GM21528 (cell line): Measurements from ENCODE around the gene CALML6.

Experiments used
- ATAC-seq: cut with Tn5 transposase; IDR thresholded peaks from one replicate; pipeline ENCODE4 v1.9.1; 2021; ENCODE audit warnings: mild to moderate bottlenecking, moderate library complexity; ENCODE audit not compliant: unreplicated experiment, low FRiP score

Gene CALML6

GRCh38 chr1:1941211-1941841 lies 26.3 kb downstream of the CALML6 start:
- no peak for ATAC-seq

DNA sequence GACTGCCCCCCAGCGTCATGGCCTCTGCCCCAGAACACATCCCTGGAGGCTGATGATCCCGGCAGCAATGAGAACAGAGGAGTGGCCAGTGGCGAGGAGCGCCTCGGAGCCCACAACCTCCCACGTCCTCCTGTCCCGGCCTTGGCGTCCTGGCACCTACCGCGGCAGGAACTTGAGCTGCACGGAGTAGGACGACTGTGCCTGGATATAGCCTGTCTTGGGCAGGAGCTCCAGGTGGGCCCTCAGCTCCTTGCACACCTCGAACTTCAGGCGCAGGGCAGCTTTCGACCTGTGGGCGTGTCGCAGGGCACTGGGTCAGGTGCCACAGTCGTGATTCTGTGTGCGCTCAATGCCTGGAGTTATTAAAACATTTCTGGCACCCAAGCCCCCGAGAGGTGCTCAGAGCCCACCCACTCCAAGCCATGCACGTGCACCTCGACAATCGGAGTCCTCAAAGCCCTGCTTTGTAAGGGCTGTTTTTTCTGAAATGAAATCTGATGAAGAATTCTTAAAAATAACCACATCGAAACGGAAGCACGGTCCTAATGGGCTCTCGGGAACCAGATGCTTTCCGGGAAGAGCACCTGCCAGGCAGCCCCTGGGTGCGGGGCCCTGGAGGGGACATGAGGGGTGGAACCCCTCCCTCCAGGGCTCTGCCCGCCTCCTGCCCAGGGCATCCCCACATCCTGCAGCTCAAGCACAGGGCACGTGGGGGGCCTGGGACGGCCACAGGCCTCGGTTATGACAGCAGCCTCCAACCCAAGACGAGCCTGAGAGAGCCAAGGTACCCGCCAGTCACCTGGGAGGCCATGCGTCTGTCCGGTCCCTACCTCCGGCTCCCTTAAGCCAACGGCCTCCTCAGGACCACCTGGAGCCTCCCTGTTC lies 27.1 kb downstream of the CALML6 start:
- no peak for ATAC-seq

DNA sequence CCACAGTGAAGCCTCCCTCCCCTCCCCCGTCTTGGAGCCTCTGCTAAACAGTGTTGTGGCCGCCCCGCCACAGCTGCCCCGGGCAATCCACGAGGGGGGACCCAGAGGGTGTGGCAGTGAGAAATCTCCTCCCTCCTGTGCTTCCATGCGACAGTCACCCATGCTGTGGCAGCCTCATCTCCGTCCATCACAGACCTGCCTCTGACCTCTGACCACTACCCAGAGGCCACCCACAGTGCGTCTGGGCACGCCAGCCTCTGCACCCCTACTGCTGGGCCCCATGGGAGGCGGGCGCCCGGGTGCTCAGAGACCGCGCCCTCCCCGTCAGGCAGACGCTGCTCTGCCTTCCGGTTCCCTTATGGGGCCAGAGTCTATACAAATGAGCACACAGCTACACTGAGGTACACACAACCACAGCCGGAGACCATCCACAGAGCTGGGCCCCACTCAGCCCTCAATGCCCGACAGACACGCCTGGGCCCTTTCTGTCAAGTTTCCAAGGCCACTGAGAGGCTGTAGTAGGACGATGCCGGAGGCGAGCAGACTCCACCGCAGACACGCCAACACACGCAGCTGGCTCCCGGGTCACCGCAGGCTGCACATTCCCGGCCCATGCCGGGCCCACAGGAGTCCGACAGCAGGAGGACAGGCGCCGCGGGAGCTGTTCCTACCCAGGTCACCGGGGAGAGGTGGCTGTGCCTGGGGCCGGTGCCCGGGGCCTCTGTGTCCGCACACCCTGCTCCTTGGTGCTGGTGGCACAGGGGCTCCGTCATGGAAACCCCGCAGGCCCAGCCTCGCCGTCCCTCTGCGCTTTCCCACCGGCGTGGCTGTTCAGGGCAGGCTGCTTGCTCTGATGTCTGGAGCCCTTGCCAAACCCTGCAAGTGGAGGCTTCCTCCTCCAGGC lies 27.9 kb downstream of the CALML6 start:
- no peak for ATAC-seq

- no peak for ATAC-seq
Observed at GRCh38 chr1:1943834-1944570, 28.9 kb downstream of the CALML6 start.

GRCh38 chr1:1945782-1946393 lies 30.8 kb downstream of the CALML6 start:
- ATAC-seq = no peak

DNA sequence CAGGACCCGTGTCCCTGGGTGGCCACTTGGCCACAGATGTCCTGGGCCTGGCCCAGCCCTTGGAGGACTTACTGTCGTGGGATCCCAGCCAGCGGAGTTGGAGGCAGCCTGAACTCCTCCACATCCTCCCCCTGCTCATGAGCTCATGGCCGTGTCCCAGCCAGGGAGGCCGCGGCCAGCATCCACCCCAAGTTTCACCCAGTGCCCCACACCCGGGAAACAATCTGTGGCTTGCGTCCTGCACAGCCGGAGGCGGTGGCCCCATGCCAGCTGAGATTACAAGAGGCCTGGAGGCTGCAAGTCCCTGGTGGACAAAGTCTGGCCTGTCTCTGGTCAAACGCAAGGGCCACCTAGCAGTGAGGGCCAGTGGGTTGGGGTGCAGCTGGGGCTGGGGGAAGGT lies 31.5 kb downstream of the CALML6 start:
- no peak for ATAC-seq

GRCh38 chr1:1947493-1947892 lies 32.4 kb downstream of the CALML6 start:
- ATAC-seq = no peak

GRCh38 chr1:1948783-1949182 lies 33.7 kb downstream of the CALML6 start:
- ATAC-seq = no peak

DNA sequence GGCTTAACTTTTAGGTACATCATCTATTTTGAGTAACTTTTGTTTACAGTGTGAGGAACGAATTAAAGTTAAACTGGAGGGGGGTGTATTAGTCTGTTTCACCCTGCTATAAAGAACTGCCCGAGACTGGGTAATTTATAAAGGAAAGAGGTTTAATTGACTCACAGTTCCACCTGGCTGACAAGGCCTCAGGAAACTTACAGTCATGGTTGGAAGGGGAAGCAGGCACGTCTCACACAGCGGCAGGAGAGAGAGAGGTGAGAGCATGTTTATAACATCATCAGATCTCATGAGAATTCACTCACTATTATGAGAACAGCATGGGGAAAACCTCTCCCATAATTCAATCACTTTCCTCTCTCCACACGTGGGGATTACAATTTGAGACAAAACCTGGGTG lies 35.9 kb downstream of the CALML6 start:
- ATAC-seq = no peak

GRCh38 chr1:1954015-1954414 lies 39.0 kb downstream of the CALML6 start:
- no peak for ATAC-seq

- ATAC-seq = no peak
Observed at GRCh38 chr1:1954831-1955441, 39.9 kb downstream of the CALML6 start.

GRCh38 chr1:1955621-1956094 lies 40.6 kb downstream of the CALML6 start:
- no peak for ATAC-seq

DNA sequence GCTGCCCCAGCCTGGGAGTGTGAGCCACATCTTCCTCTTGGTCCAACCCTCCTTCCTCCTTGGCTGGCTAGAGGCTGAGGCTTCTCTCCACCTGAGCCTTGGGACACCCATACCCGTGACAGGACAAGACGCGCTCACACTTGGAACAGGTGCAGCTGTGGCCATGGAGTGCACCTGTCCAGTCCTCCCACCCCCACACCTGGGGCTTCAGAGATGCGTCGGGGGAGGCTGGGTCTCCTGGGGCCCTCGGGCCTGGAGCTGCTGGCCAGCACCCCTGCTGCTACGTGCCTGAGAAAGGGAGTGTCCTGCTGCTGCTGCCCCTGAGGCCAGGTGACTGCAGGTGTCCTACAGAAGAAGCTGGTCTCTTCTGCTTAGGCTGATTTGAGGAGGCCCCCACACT lies 41.0 kb downstream of the CALML6 start:
- ATAC-seq = no peak

DNA sequence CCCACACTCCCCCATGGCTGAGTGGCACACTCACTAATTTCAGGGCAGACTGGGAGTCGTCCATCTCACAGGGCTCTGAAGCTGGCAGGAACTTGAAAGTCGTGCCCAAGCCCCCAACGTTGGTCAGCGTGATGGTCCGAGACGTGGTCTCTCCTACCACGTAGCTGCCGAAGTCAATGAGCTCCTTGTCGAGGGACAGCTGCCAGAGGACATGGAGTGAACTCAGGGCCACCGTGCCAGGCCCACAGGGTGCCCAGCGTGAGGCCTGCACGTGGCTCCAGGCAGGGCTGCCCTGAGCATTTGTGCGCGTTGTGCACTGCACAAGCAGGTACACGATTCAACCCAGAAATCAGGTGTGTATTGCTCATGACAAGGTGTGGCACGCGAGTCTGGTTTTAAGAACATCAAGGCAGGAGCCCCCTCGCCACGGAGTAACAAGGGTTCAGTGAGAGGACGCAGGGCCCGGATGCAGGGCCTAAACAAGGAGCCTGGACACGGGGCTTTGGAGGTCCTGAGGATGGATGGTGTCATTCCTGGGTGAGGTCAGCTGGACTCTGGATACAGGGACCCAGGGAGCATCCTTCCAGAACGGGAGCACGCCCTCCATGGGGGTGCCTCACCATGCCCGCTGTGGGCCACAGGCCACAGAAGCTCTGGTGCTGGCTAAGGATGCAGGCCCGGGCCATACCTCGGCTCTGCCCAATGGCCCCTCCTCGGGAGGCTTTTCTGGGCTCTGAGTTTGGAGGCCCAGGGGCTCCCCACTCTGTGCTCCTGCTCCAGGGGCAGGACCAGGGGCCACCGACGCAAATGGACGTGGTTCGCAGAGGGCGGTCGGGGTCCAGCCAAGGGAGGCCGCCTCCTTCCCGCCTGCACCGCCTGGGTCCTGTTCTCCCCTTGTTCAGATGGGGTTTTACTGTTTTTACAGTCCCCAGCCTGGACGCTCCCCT lies 41.8 kb downstream of the CALML6 start:
- ATAC-seq = no peak

DNA sequence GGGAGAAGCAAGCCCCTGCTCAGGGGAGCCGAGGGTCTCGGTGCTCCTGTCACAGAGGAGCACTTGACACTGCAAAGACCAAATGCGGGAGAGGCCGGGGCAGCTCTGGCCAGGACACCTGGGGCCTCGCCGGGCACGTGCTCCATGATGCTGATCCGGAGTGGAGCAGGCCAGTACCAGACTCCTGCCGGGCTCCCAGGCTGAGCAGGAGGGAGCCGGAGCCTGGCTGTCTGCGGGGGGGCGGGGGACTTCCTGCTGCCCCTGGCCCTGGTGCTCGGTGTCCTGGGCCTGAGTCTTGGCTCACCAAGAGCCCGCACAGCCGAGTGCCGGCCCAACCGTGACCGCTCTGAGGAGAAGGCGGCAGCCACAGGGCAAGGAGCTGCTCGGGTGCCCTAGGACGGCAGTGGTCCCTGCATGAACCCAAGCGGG lies 42.5 kb downstream of the CALML6 start:
- no peak for ATAC-seq

- ATAC-seq = no peak
Observed at GRCh38 chr1:1958071-1958541, 43.0 kb downstream of the CALML6 start.

GRCh38 chr1:1959459-1959839 lies 44.4 kb downstream of the CALML6 start:
- ATAC-seq = no peak

GRCh38 chr1:1959840-1960479 lies 44.9 kb downstream of the CALML6 start:
- no peak for ATAC-seq
